HG03575 (cell line): ENCODE data around the gene MMRN2.
"Not testable (repeated sequence)": the region's sequence is repeated elsewhere in the genome, so short reads cannot be mapped to it uniquely, and the experiment has no call there.

ENCODE experiments used
- ATAC-seq: cut with Tn5 transposase; IDR thresholded peaks from one replicate; pipeline ENCODE4 v1.9.1; 2021; ENCODE audit not compliant: unreplicated experiment, insufficient number of reproducible peaks, low FRiP score; ENCODE audit errors: extremely low read depth

Gene MMRN2

DNA sequence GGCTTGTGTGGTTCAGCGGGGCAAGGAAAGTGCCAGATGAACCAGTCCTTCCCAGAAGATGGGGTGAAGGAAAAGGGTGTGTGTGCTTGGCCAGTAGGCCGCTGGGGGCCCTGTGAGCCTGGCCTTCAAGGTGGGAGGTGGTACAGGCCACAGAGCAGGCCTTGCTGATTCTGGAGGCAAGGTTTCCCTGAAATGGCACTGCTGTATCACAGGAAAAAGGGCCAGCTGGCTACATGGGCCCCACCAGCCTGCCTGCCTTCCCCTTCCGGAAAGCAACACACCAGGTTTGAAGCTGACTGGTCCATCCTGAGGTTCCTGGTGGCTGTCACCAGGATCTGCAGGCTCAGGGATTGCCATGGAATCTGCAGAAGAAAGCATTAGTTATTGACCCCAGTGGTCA is 12.5 kb downstream of the MMRN2 start:
- no peak for ATAC-seq

- no peak for ATAC-seq
These were observed 12.9 kb downstream of the MMRN2 start for GRCh38 chr10:86944471-86944870.

- ATAC-seq: no peak
These were observed 13.4 kb downstream of the MMRN2 start for GRCh38 chr10:86944031-86944419.

- ATAC-seq: no peak
These were observed 13.9 kb downstream of the MMRN2 start for GRCh38 chr10:86943316-86944030.

- ATAC-seq: no peak
These were observed 14.7 kb downstream of the MMRN2 start for GRCh38 chr10:86942441-86943315.

DNA sequence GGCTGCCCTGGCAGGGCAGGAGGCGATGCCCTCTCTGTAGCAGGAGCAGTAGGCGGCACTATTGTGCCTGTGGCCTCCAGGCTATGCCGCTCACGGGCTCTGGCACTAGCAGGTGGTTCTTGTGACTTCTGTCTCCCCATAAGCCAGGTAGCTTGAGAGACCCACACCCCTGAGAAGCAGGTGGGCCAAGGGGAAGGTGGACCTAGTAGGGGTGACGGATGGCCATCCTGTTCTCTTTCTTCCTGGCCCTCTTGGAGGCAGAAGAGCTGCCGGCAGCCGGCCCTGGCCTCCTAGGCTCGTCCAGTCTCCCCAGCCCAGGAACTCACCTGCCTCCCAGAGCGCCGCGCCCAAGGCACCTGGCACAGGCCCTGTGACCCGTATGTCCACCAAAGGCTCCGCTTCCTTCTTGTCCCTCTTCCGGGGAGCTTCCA is 15.4 kb downstream of the MMRN2 start:
- ATAC-seq: no peak

- ATAC-seq: no peak
These were observed 16.0 kb downstream of the MMRN2 start for GRCh38 chr10:86941426-86941825.

DNA sequence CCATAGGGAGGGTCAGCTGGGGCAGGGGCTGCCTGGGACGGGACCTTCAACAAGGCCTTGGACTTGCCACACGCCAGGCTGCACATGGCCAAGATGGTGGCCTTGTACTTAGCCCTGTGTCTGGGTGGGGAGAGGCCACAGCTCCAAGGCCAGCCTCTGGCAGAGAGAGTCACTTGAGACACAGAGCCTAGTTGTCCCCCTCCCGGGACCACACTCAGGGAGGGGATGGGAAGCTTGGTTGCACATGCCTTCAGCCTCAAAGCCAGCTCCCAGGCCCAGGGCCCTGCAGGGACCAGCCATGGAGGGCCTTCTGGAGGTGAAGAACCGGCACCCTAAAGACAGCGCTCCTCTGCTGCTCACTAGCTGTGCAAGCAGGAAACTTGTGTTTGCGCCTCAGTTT is 16.7 kb downstream of the MMRN2 start:
- ATAC-seq: no peak

GRCh38 chr10:86940076-86940475 is 17.3 kb downstream of the MMRN2 start:
- not testable (repeated sequence) for ATAC-seq

DNA sequence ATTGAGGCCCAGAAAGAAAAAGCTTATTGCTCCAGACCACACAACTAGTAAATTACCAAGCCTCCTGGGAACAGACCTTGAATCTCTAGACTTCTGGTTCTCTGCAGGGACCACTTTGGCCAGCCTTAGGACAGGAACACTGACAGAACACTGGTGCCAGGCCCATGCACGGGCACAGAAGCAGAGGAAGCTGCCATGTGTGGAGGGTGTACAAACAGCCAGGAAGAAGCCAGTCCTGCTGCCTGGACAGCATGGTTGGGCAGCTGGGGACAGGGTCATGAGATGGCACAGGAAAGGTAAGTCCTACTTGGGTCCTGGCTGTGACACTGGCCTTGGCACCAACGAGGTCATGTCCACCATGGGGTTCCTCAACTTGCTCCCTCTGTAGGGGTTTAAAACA is 19.2 kb downstream of the MMRN2 start:
- ATAC-seq: no peak

DNA sequence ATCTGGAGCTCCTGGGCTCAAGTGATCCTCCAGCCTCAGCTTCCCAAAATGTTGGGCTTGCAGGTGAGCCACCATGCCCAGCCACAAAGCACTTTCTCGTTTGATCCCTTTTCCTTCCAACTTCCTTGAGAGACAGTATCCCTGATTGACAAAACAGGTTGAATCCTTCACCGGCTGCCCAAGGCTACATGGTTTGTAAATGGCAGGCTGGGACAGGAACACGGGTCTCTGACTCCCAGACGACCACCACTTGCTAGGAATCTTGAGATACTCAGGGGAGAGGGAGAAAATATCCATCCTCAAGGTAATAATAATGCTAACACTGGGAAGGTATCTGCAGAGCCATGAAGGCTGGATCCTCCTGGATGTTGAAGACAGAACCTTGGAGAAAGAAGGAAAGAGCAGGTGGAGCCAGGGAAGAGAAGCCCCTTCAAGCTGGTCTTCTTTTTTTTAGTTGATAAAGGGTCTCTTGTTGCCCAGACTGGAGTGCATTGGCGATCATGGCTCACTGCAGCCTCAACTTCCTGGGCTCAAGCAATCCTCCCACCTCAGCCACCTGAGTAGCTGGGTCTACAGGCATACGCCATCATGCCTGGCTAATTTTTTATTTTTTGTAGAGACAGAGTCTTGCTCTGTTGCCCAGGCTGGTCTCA is 19.8 kb downstream of the MMRN2 start:
- no peak for ATAC-seq

DNA sequence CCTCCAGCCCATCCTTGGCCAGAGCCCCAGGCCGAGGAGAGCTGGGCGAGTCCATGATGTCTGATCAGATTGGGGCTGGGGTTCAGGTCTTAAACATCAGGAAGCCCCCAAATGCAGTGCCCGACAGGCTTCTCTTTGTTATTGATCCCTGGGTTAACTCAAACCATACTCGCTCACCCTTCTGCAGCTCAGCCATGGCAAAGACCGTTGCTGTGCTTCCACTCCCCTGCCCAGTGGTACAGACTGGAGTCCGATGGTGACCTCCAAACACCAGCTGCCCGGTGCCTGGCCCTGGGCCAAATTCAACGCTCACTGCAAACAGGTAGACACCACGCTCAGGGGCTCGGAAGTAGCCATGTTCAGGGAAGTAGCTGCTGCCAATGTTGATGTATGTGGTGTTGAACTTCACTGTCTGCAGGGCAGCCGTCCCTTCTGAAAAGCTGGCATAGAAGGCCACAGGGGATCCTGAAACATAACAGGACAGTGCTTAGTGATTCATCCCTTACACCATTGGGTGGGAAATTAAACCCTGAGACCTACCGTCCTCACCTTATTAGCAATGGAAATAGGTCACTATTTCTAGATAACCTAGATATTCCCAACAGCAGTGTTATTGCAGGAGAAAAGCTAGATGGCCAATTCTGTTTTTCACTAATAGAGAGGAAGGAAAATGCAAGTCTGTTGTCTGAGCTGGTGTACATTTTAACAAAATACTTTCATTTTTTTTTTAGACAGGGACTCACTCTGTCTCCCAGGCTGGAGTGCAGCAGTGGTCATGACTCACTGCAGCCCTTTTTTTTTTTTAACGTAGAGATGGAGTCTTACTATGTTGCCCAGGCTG is 20.5 kb downstream of the MMRN2 start:
- no peak for ATAC-seq

DNA sequence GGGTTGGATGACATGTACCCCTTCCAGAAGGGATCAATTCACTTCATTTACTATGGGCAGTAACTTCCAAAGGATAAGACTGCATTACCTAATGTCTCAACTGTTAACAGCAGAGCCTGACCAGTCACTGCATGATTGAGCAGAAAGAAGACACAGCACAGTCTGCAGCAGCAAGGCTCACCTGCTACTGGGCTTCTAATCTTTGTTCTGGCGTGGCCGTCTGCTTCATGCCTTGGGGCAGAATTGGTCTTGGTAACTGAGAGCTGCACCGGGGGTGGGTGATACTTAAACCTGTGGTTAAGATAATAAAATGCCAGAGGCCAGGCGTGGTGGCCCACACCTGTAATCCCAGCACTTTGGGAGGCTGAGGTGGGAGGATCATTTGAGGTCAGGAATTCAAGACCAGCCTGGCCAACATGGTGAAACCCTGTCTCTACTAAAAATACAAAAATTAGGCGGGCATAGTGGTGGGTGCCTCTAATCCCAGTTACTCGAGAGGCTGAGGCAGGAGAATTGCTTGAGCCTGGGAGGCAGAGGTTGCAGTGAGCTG is 23.2 kb downstream of the MMRN2 start:
- not testable (repeated sequence) for ATAC-seq

DNA sequence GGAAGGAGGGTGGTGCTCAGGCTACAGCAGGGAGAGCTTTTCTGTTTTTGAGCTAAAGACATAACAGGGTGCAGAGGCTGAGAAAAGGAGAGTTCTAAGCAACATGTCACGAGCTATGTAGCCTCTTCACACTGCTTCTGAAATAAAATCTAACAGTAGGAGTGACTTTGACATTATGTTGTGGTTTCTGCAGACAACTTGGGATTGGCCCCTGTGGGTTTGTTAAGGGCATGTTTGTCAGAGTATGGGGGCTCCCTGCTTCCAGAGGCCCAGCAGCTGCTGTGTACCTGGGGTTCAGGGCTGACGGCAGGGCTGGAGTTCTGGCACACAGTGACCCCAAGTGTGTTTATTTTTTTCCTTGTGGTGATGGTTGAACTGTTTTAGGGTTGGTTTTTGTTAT is 24.7 kb downstream of the MMRN2 start:
- ATAC-seq: no peak

GRCh38 chr10:86931872-86932271 is 25.5 kb downstream of the MMRN2 start:
- no peak for ATAC-seq

- ATAC-seq: no peak
These were observed 27.7 kb downstream of the MMRN2 start for GRCh38 chr10:86929468-86930380.

- ATAC-seq: no peak
These were observed 34.9 kb downstream of the MMRN2 start for GRCh38 chr10:86922553-86922961.

- ATAC-seq: no peak
These were observed 39.4 kb downstream of the MMRN2 start for GRCh38 chr10:86918022-86918471.
